IMR-90 (cell line): ENCODE measurements around the gene DCUN1D3. TPM values are rescaled to one million over a fixed set of nuclear protein-coding genes. Genes with fewer than 3 reads are reported as not detected.

ENCODE experiments used
- ATAC-seq: fragments of 200-7000 bp; cut with Tn5 transposase; 2 replicates; pipeline ENCODE4 v1.9.1; 2020; ENCODE audit warnings: low read depth, mild to moderate bottlenecking, moderate library complexity
- BruUV-seq: library from RNA; stranded (reverse); fragments of 400-500 nt; replicated peaks from 2 replicates; lab custom pipeline; 2021; lab: Mats Ljungman, UMichigan
- CTCF ChIA-PET: fragments of 300-600 bp; formaldehyde crosslinking; extraction: SDS; loops from one replicate; lab custom pipeline; 2021; ENCODE audit warnings: antibody characterized with exemption; lab: Yijun Ruan, JAX
- POLR2A ChIA-PET: fragments of 300-600 bp; sonication (Branson Sonifier 250); formaldehyde crosslinking; loops from one replicate; lab custom pipeline; 2022; ENCODE audit warnings: antibody characterized with exemption; ENCODE audit not compliant: unreplicated experiment; lab: Charles Lee
- DNase-seq: peaks from one replicate; pipeline ENCODE4 v3.0.0; 2013
- H2AFZ ChIP-seq: replicated peaks from 2 replicates; pipeline ENCODE3; 2013; ENCODE audit warnings: low read length, mild to moderate bottlenecking; ENCODE audit not compliant: poor library complexity
- H2AK5ac ChIP-seq: 2 replicates; pipeline ENCODE4 v1.6.1; 2013; ENCODE audit warnings: low read depth, low read length, inconsistent platforms
- H2AK9ac ChIP-seq: replicated peaks from 2 replicates; pipeline ENCODE3; 2013; ENCODE audit warnings: mild to moderate bottlenecking, low read depth, low read length, moderate library complexity; ENCODE audit not compliant: poor library complexity
- H2BK120ac ChIP-seq: 2 replicates; pipeline ENCODE4 v1.6.1; 2013; ENCODE audit warnings: low read depth, low read length, inconsistent platforms
- H2BK15ac ChIP-seq: 3 replicates; pipeline ENCODE4 v1.6.1; 2013; ENCODE audit warnings: low read depth, low read length, inconsistent platforms
- H2BK20ac ChIP-seq: 2 replicates; pipeline ENCODE4 v1.6.1; 2013; ENCODE audit warnings: low read depth, mild to moderate bottlenecking, inconsistent platforms, low read length, moderate library complexity
- H2BK5ac ChIP-seq: 2 replicates; pipeline ENCODE4 v1.6.1; 2013; ENCODE audit warnings: mild to moderate bottlenecking, low read depth, low read length, inconsistent platforms; ENCODE audit not compliant: poor library complexity, severe bottlenecking
- H3K14ac ChIP-seq: replicated peaks from 2 replicates; pipeline ENCODE4 v1.6.1; 2013; ENCODE audit warnings: low read depth, low read length, inconsistent platforms
- H3K18ac ChIP-seq: 2 replicates; pipeline ENCODE4 v1.6.1; 2013; ENCODE audit warnings: low read depth, low read length, control low read depth
- H3K23ac ChIP-seq: 2 replicates; pipeline ENCODE4 v1.6.1; 2013; ENCODE audit warnings: low read depth, low read length, inconsistent platforms
- H3K27ac ChIP-seq: 2 replicates; pipeline ENCODE4 v1.5.1; 2013; ENCODE audit warnings: mild to moderate bottlenecking, control low read depth, low read length; ENCODE audit not compliant: insufficient read depth
- H3K27me3 ChIP-seq: 2 replicates; pipeline ENCODE4 v1.6.1; 2013; ENCODE audit warnings: low read length; ENCODE audit not compliant: control insufficient read depth, insufficient read depth
- H3K36me3 ChIP-seq: 2 replicates; pipeline ENCODE4 v1.6.1; 2013; ENCODE audit warnings: low read length, mixed read lengths; ENCODE audit not compliant: control insufficient read depth, insufficient read depth
- H3K4ac ChIP-seq: 2 replicates; pipeline ENCODE4 v1.6.1; 2013; ENCODE audit warnings: low read depth, low read length, inconsistent platforms
- H3K4me1 ChIP-seq: 2 replicates; pipeline ENCODE4 v1.6.1; 2013; ENCODE audit warnings: low read length, mixed read lengths; ENCODE audit not compliant: control insufficient read depth, insufficient read depth
- H3K4me2 ChIP-seq: 2 replicates; pipeline ENCODE4 v1.6.1; 2013; ENCODE audit warnings: low read depth, mild to moderate bottlenecking, control low read depth, low read length, moderate library complexity
- H3K4me3 ChIP-seq: 2 replicates; pipeline ENCODE4 v1.5.1; 2013; ENCODE audit warnings: low read depth, mild to moderate bottlenecking, control low read depth, low read length, moderate library complexity; ENCODE audit not compliant: insufficient read depth
- H3K56ac ChIP-seq: 2 replicates; pipeline ENCODE4 v1.6.1; 2013; ENCODE audit warnings: low read length, inconsistent platforms; ENCODE audit not compliant: insufficient read depth; ENCODE audit errors: extremely low read depth
- H3K79me1 ChIP-seq, 2 experiments: 2 replicates each; pipeline ENCODE4 v1.6.1; 2013; ENCODE audit warnings: low read length in 2 of 2, inconsistent platforms in 1 of 2, low read depth in 1 of 2
- H3K9ac ChIP-seq: 2 replicates; pipeline ENCODE4 v1.6.1; 2013; ENCODE audit warnings: low read depth, low read length, control low read depth
- H3K9me1 ChIP-seq: 2 replicates; pipeline ENCODE4 v1.6.1; 2013; ENCODE audit warnings: low read length, inconsistent platforms; ENCODE audit not compliant: insufficient read depth
- H3K9me3 ChIP-seq: 2 replicates; pipeline ENCODE4 v1.6.1; 2013; ENCODE audit warnings: low read length; ENCODE audit not compliant: control insufficient read depth, insufficient read depth
- H4K20me1 ChIP-seq: 2 replicates; pipeline ENCODE4 v1.6.1; 2013; ENCODE audit warnings: low read length, inconsistent platforms; ENCODE audit not compliant: insufficient read depth
- H4K5ac ChIP-seq: 2 replicates; pipeline ENCODE4 v1.6.1; 2013; ENCODE audit warnings: mild to moderate bottlenecking, low read depth, low read length, control low read depth
- H4K8ac ChIP-seq, 2 experiments: 2 replicates each; pipeline ENCODE4 v1.6.1; 2013; ENCODE audit warnings: low read depth in 2 of 2, low read length in 2 of 2, control low read depth in 1 of 2, inconsistent platforms in 1 of 2
- H4K91ac ChIP-seq: 2 replicates; pipeline ENCODE4 v1.6.1; 2013; ENCODE audit warnings: low read depth, low read length, inconsistent platforms; ENCODE audit not compliant: insufficient read depth
- BHLHE40 ChIP-seq: fragments of 150-350 bp; IDR thresholded peaks from 2 replicates; pipeline ENCODE4 v1.6.1; 2016; ENCODE audit warnings: mild to moderate bottlenecking, low read depth, low read length
- CEBPB ChIP-seq: IDR thresholded peaks from 2 replicates; pipeline ENCODE4 v1.6.1; 2012; ENCODE audit warnings: low read depth, low read length, improper control_type of control experiment
- FOS ChIP-seq: fragments of 150-350 bp; IDR thresholded peaks from 2 replicates; pipeline ENCODE4 v1.6.1; 2016; ENCODE audit warnings: low read depth, low read length
- MAFK ChIP-seq: IDR thresholded peaks from 2 replicates; pipeline ENCODE4 v1.6.1; 2012; ENCODE audit warnings: low read depth, low read length, improper control_type of control experiment
- MAZ ChIP-seq: IDR thresholded peaks from 2 replicates; pipeline ENCODE4 v1.6.1; 2012; ENCODE audit warnings: low read depth, mild to moderate bottlenecking, low read length, improper control_type of control experiment, moderate library complexity, borderline replicate concordance
- MXI1 ChIP-seq: IDR thresholded peaks from 2 replicates; pipeline ENCODE4 v1.6.1; 2012; ENCODE audit warnings: low read depth, mild to moderate bottlenecking, low read length, moderate library complexity, borderline replicate concordance
- RCOR1 ChIP-seq: IDR thresholded peaks from 2 replicates; pipeline ENCODE4 v1.6.1; 2012; ENCODE audit warnings: mild to moderate bottlenecking, low read length, improper control_type of control experiment; ENCODE audit not compliant: insufficient replicate concordance
- WGBS, 2 experiments: methylation state at CpG; one replicate each; pipeline versions ENCODE4 v1.1.5 to v1.1.7; 2013; ENCODE audit warnings: missing lambda C conversion rate in 2 of 2; ENCODE audit not compliant: insufficient read length in 1 of 2; ENCODE audit errors: extremely low coverage in 2 of 2; 5-methylcytosine and 5-hydroxymethylcytosine counted together
- dilution Hi-C: fragments of 300-500 bp; cut with HindIII; formaldehyde crosslinking; loops from one replicate; pipeline ENCODE4 v1.14.3; 2018; ENCODE audit warnings: low sequenced_read_pairs; ENCODE audit not compliant: unreplicated experiment
- in situ Hi-C: fragments of 300-500 bp; cut with MboI; formaldehyde crosslinking; loops from 3 replicates; pipeline ENCODE4 v1.14.3; 2019; ENCODE audit warnings: low sequenced_read_pairs, inconsistent platforms, mixed read lengths
- intact Hi-C: fragments of 100-400 bp; cut with micrococcal nuclease; formaldehyde crosslinking; loops from 2 replicates; pipeline ENCODE4 v1.10.0; 2022
- polyA plus RNA-seq, 3 experiments: library from polyadenylated mRNA; depleted of rRNA; stranded (reverse); fragments of >200 nt; gene quantifications; 2 replicates each; pipeline ENCODE4 v1.2.3, GENCODE V29; 2012; ENCODE audit warnings: low replicate concordance in 1 of 3
- total RNA-seq: library from RNA; depleted of rRNA; stranded (reverse); fragments of >200 nt; gene quantifications from 2 replicates; pipeline ENCODE4 v1.2.3, GENCODE V29; 2012
- TF ChIP-seq, protein P1 (sequence below): fragments of 150-350 bp; IDR thresholded peaks from 2 replicates; pipeline ENCODE4 v1.6.1; 2017; ENCODE audit warnings: mild to moderate bottlenecking, antibody characterized with exemption, low read length, low read depth

The DCUN1D3 gene
- total and polyA plus RNA-seq, 2 of the 4 experiments (the other 2 are of a cell fraction), result 8.1 to 42.3 TPM

DNA sequence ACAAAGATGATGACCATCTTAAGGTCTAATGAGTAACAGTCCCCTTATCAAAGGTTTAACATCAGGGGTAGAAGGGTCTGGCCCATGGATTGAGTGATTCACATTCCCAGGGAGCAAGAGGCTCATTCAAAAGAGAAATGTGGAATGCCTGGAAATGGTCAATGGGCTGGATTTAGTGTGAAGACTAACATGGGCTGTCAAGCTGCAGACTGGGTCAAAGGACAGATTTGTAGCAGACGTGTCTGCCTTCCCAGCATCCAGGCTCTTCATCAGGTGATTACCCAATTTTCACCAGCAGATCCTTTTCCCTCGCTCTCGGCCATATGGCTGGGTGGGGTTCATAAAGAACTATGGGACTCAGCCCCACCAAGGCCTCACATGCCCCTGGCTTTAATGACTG lies 26.8 kb downstream of the DCUN1D3 start:
- in situ Hi-C loops (no loop called here), dilution Hi-C loops (no loop called here)

More for the DNA sequence above, 26.8 kb downstream of the DCUN1D3 start:
- peaks cover 44 to 87% of the 10 kb centered on the region in 2 experiments for H3K79me1 ChIP-seq
- no peak overlapping the region for H4K5ac ChIP-seq
- no TSS peak for BruUV-seq
- H3K14ac ChIP-seq, result no peak overlapping the region
- H3K27ac ChIP-seq, result no peak overlapping the region
- peak overlapping the region; percentile 31; the same call in 1 of the 2 replicates for H3K23ac ChIP-seq
- H3K56ac ChIP-seq, result no peak overlapping the region
- no peak overlapping the region for H2BK120ac ChIP-seq
- no peak overlapping the region for H4K8ac ChIP-seq
- H2AK9ac ChIP-seq, result no peak overlapping the region
- no peak overlapping the region for H3K4me2 ChIP-seq
- TF ChIP-seq FOS, result no peak
- TF ChIP-seq, protein P1, sequence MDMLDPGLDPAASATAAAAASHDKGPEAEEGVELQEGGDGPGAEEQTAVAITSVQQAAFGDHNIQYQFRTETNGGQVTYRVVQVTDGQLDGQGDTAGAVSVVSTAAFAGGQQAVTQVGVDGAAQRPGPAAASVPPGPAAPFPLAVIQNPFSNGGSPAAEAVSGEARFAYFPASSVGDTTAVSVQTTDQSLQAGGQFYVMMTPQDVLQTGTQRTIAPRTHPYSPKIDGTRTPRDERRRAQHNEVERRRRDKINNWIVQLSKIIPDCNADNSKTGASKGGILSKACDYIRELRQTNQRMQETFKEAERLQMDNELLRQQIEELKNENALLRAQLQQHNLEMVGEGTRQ, result no peak
- TF ChIP-seq MAFK, result no peak
- TF ChIP-seq BHLHE40, result no peak
- TF ChIP-seq MAZ, result no peak
- no peak for TF ChIP-seq RCOR1
- TF ChIP-seq CEBPB, result no peak
- no peak for TF ChIP-seq MXI1
- H3K18ac ChIP-seq, result no peak overlapping the region
- H3K4ac ChIP-seq, result no peak overlapping the region
- ChIA-PET CTCF (no interaction called here), POLR2A (interaction anchor here (0.6 kb wide), 1 partner anchor 126 kb away, joined by 3 read pairs; no protein-coding TSS in a partner anchor)
- intact Hi-C loops, result no loop called here
- no peak overlapping the region for H2BK15ac ChIP-seq
- H2BK5ac ChIP-seq, result no peak overlapping the region
- no peak for ATAC-seq
- no peak overlapping the region for H4K91ac ChIP-seq
- H2BK20ac ChIP-seq, result no peak overlapping the region
- H3K4me3 ChIP-seq, result no peak overlapping the region
- peaks cover 54% of the 10 kb centered on the region for H4K20me1 ChIP-seq
- no peaks in the 10 kb centered on the region for H3K27me3 ChIP-seq
- no CpG with 5 or more reads among the region's 3 CpGs for WGBS, 2 experiments
- peaks cover 9% of the 10 kb centered on the region for H3K4me1 ChIP-seq
- no peaks in the 10 kb centered on the region for H3K9me3 ChIP-seq
- H3K9ac ChIP-seq, result no peak overlapping the region
- DNase-seq, result no peak
- no peaks in the 10 kb centered on the region for H3K36me3 ChIP-seq
- H3K9me1 ChIP-seq, result peaks cover 27% of the 10 kb centered on the region
- H2AFZ ChIP-seq, result peak overlapping the region; percentile 9
- no peak overlapping the region for H2AK5ac ChIP-seq
